GM12878 (cell line): ENCODE measurements around the gene NPAS3.

Experiments
- CTCF ChIP-seq, 3 experiments: IDR thresholded peaks in 2 of 3; conservative IDR thresholded peaks in 1 of 3; 2 replicates each; pipeline ENCODE4 v1.5.1; 2011; ENCODE audit warnings: low read depth in 3 of 3, low read length in 3 of 3, mild to moderate bottlenecking in 3 of 3, control low read depth in 2 of 3, moderate library complexity in 2 of 3, inconsistent platforms in 1 of 3, mixed read lengths in 1 of 3; ENCODE audit not compliant: control insufficient read depth in 2 of 3, insufficient read depth in 1 of 3; ENCODE audit errors: extremely low read depth in 1 of 3
- PKNOX1 ChIP-seq: fragments of 450-650 bp; IDR thresholded peaks from 2 replicates; pipeline ENCODE4 v1.6.1; 2016; ENCODE audit warnings: mild to moderate bottlenecking
- POLR2A ChIP-seq: IDR thresholded peaks from 2 replicates; pipeline ENCODE4 v1.6.1; 2011; ENCODE audit warnings: low read depth, mild to moderate bottlenecking, low read length
- YBX1 ChIP-seq: fragments of 450-650 bp; IDR thresholded peaks from 2 replicates; pipeline ENCODE4 v1.6.1; 2016; ENCODE audit warnings: antibody characterized with exemption
- TF ChIP-seq, protein P1 (sequence below): fragments of 450-650 bp; IDR thresholded peaks from 2 replicates; pipeline ENCODE4 v1.6.1; 2017; ENCODE audit warnings: mild to moderate bottlenecking

DNA sequence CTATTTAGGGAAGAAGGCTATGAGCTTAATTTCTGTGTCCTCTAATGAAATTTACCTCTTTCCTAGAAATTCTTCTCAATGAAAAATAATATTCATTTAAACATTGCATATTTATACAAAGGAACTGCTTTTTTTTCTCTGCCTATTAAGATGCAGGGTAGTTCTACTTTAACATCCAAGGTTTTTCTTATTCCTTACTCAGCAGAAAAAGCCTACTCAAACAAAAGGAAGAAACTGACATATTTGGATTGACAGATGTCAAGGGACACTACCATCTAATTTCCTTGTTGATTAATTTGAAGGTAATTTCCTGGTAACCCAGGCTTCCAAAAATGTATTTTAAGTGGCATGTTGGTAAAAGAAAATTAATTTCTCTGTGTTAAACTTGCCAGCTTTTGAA is 819.9 kb downstream of the NPAS3 start:
- TF ChIP-seq PKNOX1 (no peak), CTCF (IDR thresholded peaks at IDR 0.05 in 2 of 3, conservative IDR thresholded peaks at IDR 0.05 in 1 of 3; ENCODE audit: control insufficient read depth in 2 of 3, extremely low read depth in 1 of 3, insufficient read depth in 1 of 3, low read depth in 3 of 3, low read length in 3 of 3) (no peak), YBX1 (no peak), POLR2A (no peak)
- TF ChIP-seq, protein P1, sequence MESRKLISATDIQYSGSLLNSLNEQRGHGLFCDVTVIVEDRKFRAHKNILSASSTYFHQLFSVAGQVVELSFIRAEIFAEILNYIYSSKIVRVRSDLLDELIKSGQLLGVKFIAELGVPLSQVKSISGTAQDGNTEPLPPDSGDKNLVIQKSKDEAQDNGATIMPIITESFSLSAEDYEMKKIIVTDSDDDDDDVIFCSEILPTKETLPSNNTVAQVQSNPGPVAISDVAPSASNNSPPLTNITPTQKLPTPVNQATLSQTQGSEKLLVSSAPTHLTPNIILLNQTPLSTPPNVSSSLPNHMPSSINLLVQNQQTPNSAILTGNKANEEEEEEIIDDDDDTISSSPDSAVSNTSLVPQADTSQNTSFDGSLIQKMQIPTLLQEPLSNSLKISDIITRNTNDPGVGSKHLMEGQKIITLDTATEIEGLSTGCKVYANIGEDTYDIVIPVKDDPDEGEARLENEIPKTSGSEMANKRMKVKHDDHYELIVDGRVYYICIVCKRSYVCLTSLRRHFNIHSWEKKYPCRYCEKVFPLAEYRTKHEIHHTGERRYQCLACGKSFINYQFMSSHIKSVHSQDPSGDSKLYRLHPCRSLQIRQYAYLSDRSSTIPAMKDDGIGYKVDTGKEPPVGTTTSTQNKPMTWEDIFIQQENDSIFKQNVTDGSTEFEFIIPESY: no peak
